H9 (cell line): ENCODE measurements around the gene SRGAP2C. TPM values are rescaled to one million over a fixed set of nuclear protein-coding genes. Genes with fewer than 3 reads are reported as not detected.
"Not testable (repeated sequence)": the region's sequence is repeated elsewhere in the genome, so short reads cannot be mapped to it uniquely, and the experiment has no call there.

Experiments used
- DNase-seq: peaks from one replicate; pipeline ENCODE4 v3.0.0-alpha.2; 2017
- H2AFZ ChIP-seq: one replicate; pipeline ENCODE4 v1.6.1; 2013; ENCODE audit warnings: mild to moderate bottlenecking, low read length, control low read depth, moderate library complexity
- H2AK5ac ChIP-seq: 2 replicates; pipeline ENCODE4 v1.6.1; 2013; ENCODE audit warnings: low read length, control low read depth, mixed read lengths; ENCODE audit not compliant: insufficient read length
- H2BK120ac ChIP-seq: one replicate; pipeline ENCODE4 v1.6.1; 2013; ENCODE audit warnings: low read depth, mild to moderate bottlenecking, low read length, control low read depth, inconsistent platforms; ENCODE audit not compliant: poor library complexity, severe bottlenecking
- H2BK12ac ChIP-seq: 2 replicates; pipeline ENCODE4 v1.6.1; 2013; ENCODE audit warnings: low read length, control low read depth, mixed read lengths, low read depth; ENCODE audit not compliant: insufficient read length
- H2BK15ac ChIP-seq: 2 replicates; pipeline ENCODE4 v1.6.1; 2013; ENCODE audit warnings: low read depth, low read length, control low read depth
- H2BK20ac ChIP-seq: one replicate; pipeline ENCODE4 v1.6.1; 2013; ENCODE audit warnings: low read depth, mild to moderate bottlenecking, low read length, control low read depth, inconsistent platforms; ENCODE audit not compliant: poor library complexity, severe bottlenecking
- H2BK5ac ChIP-seq: 2 replicates; pipeline ENCODE4 v1.6.1; 2013; ENCODE audit warnings: low read length, control low read depth, mixed read lengths; ENCODE audit not compliant: insufficient read length
- H3K14ac ChIP-seq: 2 replicates; pipeline ENCODE4 v1.6.1; 2013; ENCODE audit warnings: low read length, control low read depth; ENCODE audit not compliant: insufficient read depth
- H3K18ac ChIP-seq: 2 replicates; pipeline ENCODE4 v1.6.1; 2013; ENCODE audit warnings: low read depth, mild to moderate bottlenecking, mixed read lengths, low read length, control low read depth; ENCODE audit not compliant: insufficient read length
- H3K23ac ChIP-seq: 2 replicates; pipeline ENCODE4 v1.6.1; 2013; ENCODE audit warnings: low read length, control low read depth, mixed read lengths, low read depth; ENCODE audit not compliant: insufficient read length
- H3K23me2 ChIP-seq: 2 replicates; pipeline ENCODE4 v1.6.1; 2013; ENCODE audit warnings: low read depth, mild to moderate bottlenecking, mixed read lengths, low read length, control low read depth; ENCODE audit not compliant: insufficient read length, poor library complexity, severe bottlenecking
- H3K27ac ChIP-seq: 2 replicates; pipeline ENCODE4 v1.5.1; 2013; ENCODE audit warnings: low read length, control low read depth, mixed read lengths, low read depth; ENCODE audit not compliant: insufficient read length
- H3K27me3 ChIP-seq: 2 replicates; pipeline ENCODE4 v1.6.1; 2013; ENCODE audit warnings: low read length, control low read depth, inconsistent platforms; ENCODE audit not compliant: insufficient read depth
- H3K4ac ChIP-seq: 2 replicates; pipeline ENCODE4 v1.6.1; 2013; ENCODE audit warnings: low read depth, mild to moderate bottlenecking, control low read depth, inconsistent platforms, low read length, moderate library complexity
- H3K4me1 ChIP-seq: 2 replicates; pipeline ENCODE4 v1.6.1; 2013; ENCODE audit warnings: low read length, control low read depth, inconsistent platforms; ENCODE audit not compliant: insufficient read depth
- H3K4me2 ChIP-seq: 2 replicates; pipeline ENCODE4 v1.6.1; 2013; ENCODE audit warnings: low read length, control low read depth, mixed read lengths; ENCODE audit not compliant: insufficient read length, insufficient read depth
- H3K56ac ChIP-seq: 2 replicates; pipeline ENCODE4 v1.6.1; 2013; ENCODE audit warnings: low read depth, mild to moderate bottlenecking, mixed read lengths, low read length, control low read depth; ENCODE audit not compliant: insufficient read length
- H3K79me1 ChIP-seq: 2 replicates; pipeline ENCODE4 v1.6.1; 2013; ENCODE audit warnings: low read depth, mild to moderate bottlenecking, moderate library complexity, low read length, control low read depth, inconsistent platforms; ENCODE audit not compliant: insufficient read depth, poor library complexity, severe bottlenecking
- H3K79me2 ChIP-seq: 2 replicates; pipeline ENCODE4 v1.6.1; 2013; ENCODE audit warnings: low read length, control low read depth, inconsistent platforms; ENCODE audit not compliant: insufficient read depth
- H3K9ac ChIP-seq: 2 replicates; pipeline ENCODE4 v1.6.1; 2013; ENCODE audit warnings: low read length, control low read depth, mixed read lengths; ENCODE audit not compliant: insufficient read length; ENCODE audit errors: extremely low read depth
- H3K9me3 ChIP-seq: one replicate; pipeline ENCODE4 v1.6.1; 2013; ENCODE audit warnings: low read depth, low read length, inconsistent platforms; ENCODE audit not compliant: control insufficient read depth
- H3T11ph ChIP-seq: one replicate; pipeline ENCODE4 v1.6.1; 2013; ENCODE audit warnings: mild to moderate bottlenecking, low read length, control low read depth, inconsistent platforms
- H4K20me1 ChIP-seq: one replicate; pipeline ENCODE4 v1.6.1; 2013; ENCODE audit not compliant: control insufficient read depth, insufficient read length, insufficient read depth
- H4K5ac ChIP-seq: 2 replicates; pipeline ENCODE4 v1.6.1; 2013; ENCODE audit warnings: low read depth, mild to moderate bottlenecking, mixed read lengths, low read length, control low read depth; ENCODE audit not compliant: insufficient read length
- H4K8ac ChIP-seq: replicated peaks from 2 replicates; pipeline ENCODE4 v1.6.1; 2013; ENCODE audit warnings: low read length, control low read depth, mixed read lengths, low read depth; ENCODE audit not compliant: insufficient read length
- H4K91ac ChIP-seq: 2 replicates; pipeline ENCODE4 v1.6.1; 2013; ENCODE audit warnings: low read depth, mild to moderate bottlenecking, moderate library complexity, mixed read lengths, low read length, control low read depth; ENCODE audit not compliant: insufficient read length
- H3K27ac Mint-ChIP-seq, 3 experiments: 2 replicates in 2 of 3; 3 replicates in 1 of 3; pipeline ENCODE4 v1.8.0; 2020 to 2021; ENCODE audit warnings: mixed read lengths in 3 of 3, mild to moderate bottlenecking in 1 of 3, moderate library complexity in 1 of 3
- H3K27me3 Mint-ChIP-seq: 2 replicates; pipeline ENCODE4 v1.8.0; 2021; ENCODE audit warnings: low read depth, mild to moderate bottlenecking, moderate library complexity, mixed read lengths
- H3K36me3 Mint-ChIP-seq, 3 experiments: 2 replicates in 2 of 3; 3 replicates in 1 of 3; pipeline ENCODE4 v1.8.0; 2020 to 2021; ENCODE audit warnings: low read depth in 3 of 3, mixed read lengths in 3 of 3; ENCODE audit not compliant: insufficient read depth in 1 of 3
- H3K4me1 Mint-ChIP-seq, 2 experiments: 2 replicates each; pipeline ENCODE4 v1.8.0; 2020; ENCODE audit warnings: mixed read lengths in 2 of 2
- H3K4me3 Mint-ChIP-seq, 2 experiments: 2 replicates in 1 of 2; 3 replicates in 1 of 2; pipeline ENCODE4 v1.8.0; 2020 to 2021; ENCODE audit warnings: mild to moderate bottlenecking in 2 of 2, mixed read lengths in 2 of 2, moderate library complexity in 1 of 2
- H3K9me3 Mint-ChIP-seq, 2 experiments: 2 replicates in 1 of 2; 3 replicates in 1 of 2; pipeline ENCODE4 v1.8.0; 2020; ENCODE audit warnings: mild to moderate bottlenecking in 2 of 2, mixed read lengths in 2 of 2, moderate library complexity in 1 of 2
- CTCF ChIP-seq: fragments of 200-600 bp; sonication (generic); conservative IDR thresholded peaks from 3 replicates; pipeline ENCODE4 v1.8.0; 2021; ENCODE audit warnings: antibody characterized with exemption, mild to moderate bottlenecking
- whole genome bisulfite sequencing: extraction: QIAGEN DNeasy Blood & Tissue Kit; methylation state at CpG from one replicate; pipeline ENCODE4 v1.1.7; 2013; ENCODE audit warnings: missing lambda C conversion rate, low lambda C conversion rate, mixed read lengths; ENCODE audit not compliant: insufficient read length; ENCODE audit errors: extremely low coverage; 5-methylcytosine and 5-hydroxymethylcytosine counted together
- total RNA-seq: library from RNA; stranded (reverse); gene quantifications from 2 replicates; pipeline ENCODE4 v1.2.1, GENCODE V29; 2021

Gene SRGAP2C
- total RNA-seq, 1 experiment from 2014 or later = 16.5 TPM

GRCh38 chr1:121155671-121156358, 29.0 kb upstream of the SRGAP2C start:
- not testable (repeated sequence) for H3K4me1 ChIP-seq, H3K9ac ChIP-seq, H3K14ac ChIP-seq, H3T11ph ChIP-seq, H3K36me3 Mint-ChIP-seq, H3K27me3 ChIP-seq, H3K79me2 ChIP-seq, H4K20me1 ChIP-seq, H2BK15ac ChIP-seq, H4K91ac ChIP-seq, H2BK120ac ChIP-seq, H3K56ac ChIP-seq, H3K23ac ChIP-seq, H3K9me3 Mint-ChIP-seq, H3K79me1 ChIP-seq, H3K27ac ChIP-seq, H3K23me2 ChIP-seq, H3K18ac ChIP-seq, DNase-seq, H2BK20ac ChIP-seq, H3K27me3 Mint-ChIP-seq, H2AFZ ChIP-seq, H3K4me2 ChIP-seq, H3K4me1 Mint-ChIP-seq, H2AK5ac ChIP-seq, H2BK5ac ChIP-seq, H3K4me3 Mint-ChIP-seq, H4K8ac ChIP-seq, H3K27ac Mint-ChIP-seq, H2BK12ac ChIP-seq, H4K5ac ChIP-seq, H3K9me3 ChIP-seq, H3K4ac ChIP-seq
- WGBS = no CpG with 5 or more reads among the region's 6 CpGs
- TF ChIP-seq CTCF = peak; percentile 42

GRCh38 chr1:121156958-121157603, 27.7 kb upstream of the SRGAP2C start:
- H3K36me3 Mint-ChIP-seq, H3K9me3 Mint-ChIP-seq, H3K9me3 ChIP-seq, H2AFZ ChIP-seq, H2BK120ac ChIP-seq, H3K79me1 ChIP-seq, H3K18ac ChIP-seq, H3K4me3 Mint-ChIP-seq, H2BK5ac ChIP-seq, DNase-seq, H3K27me3 ChIP-seq, H3K9ac ChIP-seq, H3K79me2 ChIP-seq, H3K56ac ChIP-seq, H3K4me1 Mint-ChIP-seq, H4K5ac ChIP-seq, H3K27ac ChIP-seq, H3K23me2 ChIP-seq, H3K4ac ChIP-seq, H3K4me2 ChIP-seq, H3K14ac ChIP-seq, H3T11ph ChIP-seq, H3K27ac Mint-ChIP-seq, H4K8ac ChIP-seq, H4K91ac ChIP-seq, H2BK12ac ChIP-seq, H2BK15ac ChIP-seq, H3K27me3 Mint-ChIP-seq, H3K4me1 ChIP-seq, H2BK20ac ChIP-seq, H4K20me1 ChIP-seq, H2AK5ac ChIP-seq, H3K23ac ChIP-seq: not testable (repeated sequence)
- no CpG with 5 or more reads among the region's 4 CpGs for WGBS
